A549 (cell line): Measurements from ENCODE around the gene RGS17. TPM values are rescaled to one million over a fixed set of nuclear protein-coding genes. Genes with fewer than 3 reads are reported as not detected.
A peak's percentile ranks its signal among the peaks of the same experiment; 100 is the strongest.

Experiments used
- ATAC-seq, 2 experiments: fragments of 200-7000 bp in 1 of 2; fragments of >200 bp in 1 of 2; cut with Nextera tagmentation in 1 of 2; cut with Tn5 transposase in 1 of 2; 3 replicates each; pipeline versions ENCODE4 v1.8.0 to v1.9.1; 2018 to 2020; ENCODE audit warnings: mild to moderate bottlenecking in 1 of 2, moderate library complexity in 1 of 2
- CTCF ChIA-PET: fragments of 300-600 bp; sonication (Branson Sonifier 250); formaldehyde crosslinking; extraction: SDS; loops from one replicate; lab custom pipeline; 2021; ENCODE audit warnings: antibody characterized with exemption, inconsistent platforms; lab: Yijun Ruan, JAX
- POLR2A ChIA-PET: fragments of 350-600 bp; formaldehyde crosslinking; extraction: SDS; loops from one replicate; lab custom pipeline; 2021; ENCODE audit warnings: antibody characterized with exemption, inconsistent platforms; lab: Yijun Ruan, JAX
- DNase-seq, 2 experiments: peaks; one replicate each; pipeline versions ENCODE4 v3.0.0 to v3.0.0-alpha.2; 2011 to 2016; ENCODE audit warnings: low read depth in 1 of 2, low spot score in 1 of 2
- FAIRE-seq: peaks from 2 replicates; lab custom pipeline; 2011; peaks lifted over from hg19 to GRCh38; lab: Jason Lieb, UNC
- H3K27ac ChIP-seq, 2 experiments: fragments of >200 bp; sonication (Bioruptor Twin); formaldehyde crosslinking; 3 replicates each; pipeline ENCODE4 v1.5.1; 2016 to 2017
- H3K4me1 ChIP-seq: fragments of >200 bp; sonication (Bioruptor Twin); formaldehyde crosslinking; 3 replicates; pipeline ENCODE4 v1.6.1; 2016
- H3K4me2 ChIP-seq: fragments of >200 bp; sonication (Bioruptor Twin); formaldehyde crosslinking; 3 replicates; pipeline ENCODE4 v1.6.1; 2016
- H3K4me3 ChIP-seq: fragments of >200 bp; sonication (Bioruptor Twin); formaldehyde crosslinking; 3 replicates; pipeline ENCODE4 v1.5.1; 2016
- H3K9me3 ChIP-seq: fragments of >200 bp; sonication (Bioruptor Twin); formaldehyde crosslinking; 3 replicates; pipeline ENCODE4 v1.6.1; 2016
- CBX8 ChIP-seq: fragments of 200-600 bp; sonication (generic); IDR thresholded peaks from 2 replicates; pipeline ENCODE4 v1.6.1; 2016
- EHF ChIP-seq: fragments of 250-450 bp; sonication (Bioruptor Pico); IDR thresholded peaks from 2 replicates; pipeline ENCODE4 v1.5.0; 2020; ENCODE audit warnings: mild to moderate bottlenecking
- FOXS1 ChIP-seq: fragments of 250-450 bp; sonication (Bioruptor Pico); IDR thresholded peaks from 2 replicates; pipeline ENCODE4 v1.5.0; 2020; ENCODE audit warnings: mild to moderate bottlenecking, moderate library complexity
- HEYL ChIP-seq: fragments of 250-450 bp; sonication (Bioruptor Pico); IDR thresholded peaks from 2 replicates; pipeline ENCODE4 v1.8.0; 2021; ENCODE audit warnings: mild to moderate bottlenecking, moderate library complexity
- HOXB13 ChIP-seq: fragments of 250-450 bp; sonication (Bioruptor Pico); IDR thresholded peaks from 2 replicates; pipeline ENCODE4 v1.5.0; 2020; ENCODE audit warnings: low read depth, mild to moderate bottlenecking, moderate library complexity
- NFE2L2 ChIP-seq: fragments of 150-350 bp; conservative IDR thresholded peaks from 2 replicates; pipeline ENCODE4 v1.6.1; 2014; ENCODE audit warnings: low read length
- NPAS2 ChIP-seq: fragments of 250-450 bp; sonication (Bioruptor Pico); IDR thresholded peaks from 2 replicates; pipeline ENCODE4 v1.8.0; 2022; ENCODE audit warnings: mild to moderate bottlenecking, moderate library complexity, borderline replicate concordance
- NR3C1 ChIP-seq: fragments of >200 bp; sonication (Bioruptor Twin); formaldehyde crosslinking; IDR thresholded peaks from 3 replicates; pipeline ENCODE4 v1.6.1; 2017
- PHF8 ChIP-seq: fragments of 200-600 bp; sonication (generic); IDR thresholded peaks from 2 replicates; pipeline ENCODE4 v1.6.1; 2016; ENCODE audit warnings: low read depth, mild to moderate bottlenecking, antibody characterized with exemption, moderate library complexity, borderline replicate concordance
- SMC3 ChIP-seq: fragments of >200 bp; sonication (Bioruptor Twin); formaldehyde crosslinking; IDR thresholded peaks from 3 replicates; pipeline ENCODE4 v1.6.1; 2018; ENCODE audit warnings: inconsistent platforms
- USF2 ChIP-seq: fragments of 450-650 bp; IDR thresholded peaks from 2 replicates; pipeline ENCODE4 v1.6.1; 2014; ENCODE audit warnings: antibody characterized with exemption
- ZNF302 ChIP-seq: fragments of 250-450 bp; sonication (Bioruptor Pico); IDR thresholded peaks from 2 replicates; pipeline ENCODE4 v1.9.0; 2021; ENCODE audit warnings: inconsistent platforms, mild to moderate bottlenecking, moderate library complexity
- WGBS: methylation state at CpG from one replicate; pipeline ENCODE4 v1.1.6; 2017; ENCODE audit errors: missing lambda C conversion rate; 5-methylcytosine and 5-hydroxymethylcytosine counted together
- polyA plus RNA-seq, 4 experiments: library from polyadenylated mRNA; depleted of rRNA in 3 of 4; stranded (reverse); fragments of >200 nt; fragmentation: RNase III in 1 of 4; extraction: RNeasy Plus Mini Kit Qiagen cat#74134 plus additional on column Dnase treatment in 1 of 4; gene quantifications; 2 replicates in 3 of 4; 3 replicates in 1 of 4; pipeline ENCODE4 v1.2.3, GENCODE V29; 2011 to 2017
- TF ChIP-seq, protein P1 (sequence below): fragments of 250-450 bp; sonication (Bioruptor Pico); IDR thresholded peaks from 2 replicates; pipeline ENCODE4 v1.5.0; 2021; ENCODE audit warnings: mild to moderate bottlenecking, moderate library complexity, borderline replicate concordance
- TF ChIP-seq, protein P2 (sequence below): fragments of >200 bp; sonication (Bioruptor Twin); formaldehyde crosslinking; IDR thresholded peaks from 3 replicates; pipeline ENCODE4 v1.5.1; 2016
- TF ChIP-seq, protein P3 (sequence below): IDR thresholded peaks from 2 replicates; pipeline ENCODE4 v1.6.1; 2012; ENCODE audit warnings: low read depth, borderline replicate concordance
- TF ChIP-seq, protein P4 (sequence below): fragments of >200 bp; sonication (Bioruptor Twin); formaldehyde crosslinking; IDR thresholded peaks from 3 replicates; pipeline ENCODE4 v1.6.1; 2016

RGS17 gene
- polyA plus RNA-seq, 2 of the 4 experiments (the other 2 are of a cell fraction) = 3.2 to 9.8 TPM

GRCh38 chr6:152977556-152977955, 153.5 kb downstream of the RGS17 start:
- Histone ChIP-seq H3K4me3 (no peak overlapping the region), H3K27ac (no peak overlapping the region), H3K4me1 (peaks cover 46% of the 10 kb centered on the region), H3K9me3 (no peaks in the 10 kb centered on the region), H3K4me2 (peak overlapping the region; percentile 90; the same call in 1 of the 3 replicates)
- TF ChIP-seq HOXB13 (CRISPR knock-in tag) = no peak
- TF ChIP-seq PHF8 = no peak
- TF ChIP-seq, protein P1, sequence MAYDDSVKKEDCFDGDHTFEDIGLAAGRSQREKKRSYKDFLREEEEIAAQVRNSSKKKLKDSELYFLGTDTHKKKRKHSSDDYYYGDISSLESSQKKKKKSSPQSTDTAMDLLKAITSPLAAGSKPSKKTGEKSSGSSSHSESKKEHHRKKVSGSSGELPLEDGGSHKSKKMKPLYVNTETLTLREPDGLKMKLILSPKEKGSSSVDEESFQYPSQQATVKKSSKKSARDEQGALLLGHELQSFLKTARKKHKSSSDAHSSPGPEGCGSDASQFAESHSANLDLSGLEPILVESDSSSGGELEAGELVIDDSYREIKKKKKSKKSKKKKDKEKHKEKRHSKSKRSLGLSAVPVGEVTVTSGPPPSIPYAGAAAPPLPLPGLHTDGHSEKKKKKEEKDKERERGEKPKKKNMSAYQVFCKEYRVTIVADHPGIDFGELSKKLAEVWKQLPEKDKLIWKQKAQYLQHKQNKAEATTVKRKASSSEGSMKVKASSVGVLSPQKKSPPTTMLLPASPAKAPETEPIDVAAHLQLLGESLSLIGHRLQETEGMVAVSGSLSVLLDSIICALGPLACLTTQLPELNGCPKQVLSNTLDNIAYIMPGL (CRISPR knock-in tag) = no peak
- TF ChIP-seq, protein P2, sequence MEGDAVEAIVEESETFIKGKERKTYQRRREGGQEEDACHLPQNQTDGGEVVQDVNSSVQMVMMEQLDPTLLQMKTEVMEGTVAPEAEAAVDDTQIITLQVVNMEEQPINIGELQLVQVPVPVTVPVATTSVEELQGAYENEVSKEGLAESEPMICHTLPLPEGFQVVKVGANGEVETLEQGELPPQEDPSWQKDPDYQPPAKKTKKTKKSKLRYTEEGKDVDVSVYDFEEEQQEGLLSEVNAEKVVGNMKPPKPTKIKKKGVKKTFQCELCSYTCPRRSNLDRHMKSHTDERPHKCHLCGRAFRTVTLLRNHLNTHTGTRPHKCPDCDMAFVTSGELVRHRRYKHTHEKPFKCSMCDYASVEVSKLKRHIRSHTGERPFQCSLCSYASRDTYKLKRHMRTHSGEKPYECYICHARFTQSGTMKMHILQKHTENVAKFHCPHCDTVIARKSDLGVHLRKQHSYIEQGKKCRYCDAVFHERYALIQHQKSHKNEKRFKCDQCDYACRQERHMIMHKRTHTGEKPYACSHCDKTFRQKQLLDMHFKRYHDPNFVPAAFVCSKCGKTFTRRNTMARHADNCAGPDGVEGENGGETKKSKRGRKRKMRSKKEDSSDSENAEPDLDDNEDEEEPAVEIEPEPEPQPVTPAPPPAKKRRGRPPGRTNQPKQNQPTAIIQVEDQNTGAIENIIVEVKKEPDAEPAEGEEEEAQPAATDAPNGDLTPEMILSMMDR = no peak
- TF ChIP-seq, protein P3, sequence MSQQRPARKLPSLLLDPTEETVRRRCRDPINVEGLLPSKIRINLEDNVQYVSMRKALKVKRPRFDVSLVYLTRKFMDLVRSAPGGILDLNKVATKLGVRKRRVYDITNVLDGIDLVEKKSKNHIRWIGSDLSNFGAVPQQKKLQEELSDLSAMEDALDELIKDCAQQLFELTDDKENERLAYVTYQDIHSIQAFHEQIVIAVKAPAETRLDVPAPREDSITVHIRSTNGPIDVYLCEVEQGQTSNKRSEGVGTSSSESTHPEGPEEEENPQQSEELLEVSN = no peak
- no peak for TF ChIP-seq NR3C1
- no peak for TF ChIP-seq CBX8
- POLR2A ChIA-PET = no interaction called here
- no peak for DNase-seq
- CTCF ChIA-PET = interaction anchor here (0.8 kb wide), 2 partner anchors 21 to 23 kb away, joined by 3 read pairs; no protein-coding TSS in a partner anchor
- no peak for ATAC-seq
- FAIRE-seq = no peak

DNA sequence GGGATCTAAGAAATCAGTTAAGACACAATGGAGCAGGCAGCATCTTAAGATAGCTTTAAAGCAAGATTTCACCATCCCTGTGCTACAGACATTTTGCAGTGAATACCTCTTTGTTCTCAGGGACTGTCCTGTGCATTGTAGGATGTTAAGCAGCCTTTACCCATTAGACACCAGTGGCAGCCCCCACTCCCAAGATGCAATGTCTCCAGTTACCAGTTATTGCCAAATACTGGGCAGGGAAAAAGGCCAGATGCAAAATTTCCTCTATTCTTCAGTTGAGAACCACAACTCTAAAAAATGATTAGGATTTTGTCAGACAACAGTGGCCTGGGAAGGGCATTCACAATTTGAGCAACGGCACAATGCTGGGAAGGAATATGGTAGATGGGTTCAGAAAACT, 154.3 kb downstream of the RGS17 start:
- Histone ChIP-seq H3K27ac (no peak overlapping the region; a peak in 1 of 6 replicates), H3K4me1 (peaks cover 46% of the 10 kb centered on the region), H3K4me3 (no peak overlapping the region), H3K9me3 (no peaks in the 10 kb centered on the region), H3K4me2 (peak overlapping the region; percentile 90; the same call in 2 of the 3 replicates)
- ChIA-PET CTCF (no interaction called here), POLR2A (no interaction called here)
- 71% methylated on average over 1 of the region's 1 CpG for WGBS
- no peak for FAIRE-seq
- ATAC-seq = no peak
- TF ChIP-seq NFE2L2 = no peak
- TF ChIP-seq, all 56 proteins: peak for 0
- no peak for DNase-seq

DNA sequence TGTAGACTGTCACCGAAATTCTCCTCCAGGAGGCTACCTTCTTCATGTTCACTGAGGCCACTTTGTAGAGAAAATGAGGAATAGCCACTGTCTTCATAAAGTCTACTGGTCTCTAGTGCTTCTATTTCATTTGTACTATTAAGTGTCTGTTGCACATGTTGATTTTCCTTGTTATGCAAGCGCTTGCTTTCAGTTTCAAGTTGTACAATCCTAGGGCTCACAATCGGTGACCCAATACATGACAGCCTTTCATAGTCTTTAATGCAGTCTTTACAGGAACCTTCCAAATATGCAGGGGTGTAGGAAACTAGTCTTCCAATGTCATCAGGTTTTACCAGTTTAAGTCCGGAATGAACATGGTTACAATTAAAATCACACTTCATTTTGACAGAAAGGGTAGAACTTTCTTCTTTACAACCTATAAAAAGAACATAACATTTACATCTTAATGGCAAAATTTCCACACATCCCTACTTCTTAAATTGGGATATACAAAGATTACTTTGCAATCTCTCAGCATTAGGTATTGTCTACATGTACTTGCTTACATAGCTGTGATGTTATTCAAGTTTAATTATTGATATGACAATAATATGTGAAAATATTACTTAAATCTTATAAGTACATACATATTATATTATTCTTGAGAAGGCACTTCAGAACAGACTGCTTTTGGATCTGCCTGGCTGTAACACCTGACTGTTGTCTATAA, 155.7 kb downstream of the RGS17 start:
- CTCF ChIA-PET = no interaction called here
- POLR2A ChIA-PET = no interaction called here
- no peak overlapping the region for H3K4me3 ChIP-seq
- peaks cover 41% of the 10 kb centered on the region for H3K4me1 ChIP-seq
- no peak for TF ChIP-seq SMC3
- no peak for TF ChIP-seq ZNF302 (CRISPR knock-in tag)
- no peak overlapping the region for H3K27ac ChIP-seq
- H3K9me3 ChIP-seq = no peaks in the 10 kb centered on the region
- ATAC-seq (no peak), FAIRE-seq (no peak), DNase-seq (no peak)
- 88% methylated on average over 4 of the region's 4 CpGs for WGBS
- peak overlapping the region; percentile 20; the same call in 1 of the 3 replicates for H3K4me2 ChIP-seq

- ATAC-seq (no peak), FAIRE-seq (no peak), DNase-seq (no peak)
- no peak overlapping the region for H3K4me2 ChIP-seq
- ChIA-PET POLR2A (no interaction called here), CTCF (no interaction called here)
- H3K4me1 ChIP-seq = peaks cover 26% of the 10 kb centered on the region; the same call in 2 of the 3 replicates
- H3K9me3 ChIP-seq = no peaks in the 10 kb centered on the region
- H3K4me3 ChIP-seq = no peak overlapping the region
- WGBS = 100% methylated on average over 1 of the region's 1 CpG
- H3K27ac ChIP-seq = no peak overlapping the region
- TF ChIP-seq NR3C1 (no peak), HEYL (CRISPR knock-in tag) (no peak), HOXB13 (CRISPR knock-in tag) (no peak), NFE2L2 (no peak), FOXS1 (CRISPR knock-in tag) (no peak), SMC3 (no peak), NPAS2 (CRISPR knock-in tag) (no peak), EHF (CRISPR knock-in tag) (no peak), USF2 (no peak)
- TF ChIP-seq, protein P1 (CRISPR knock-in tag) = no peak
- TF ChIP-seq, protein P2 = no peak
- TF ChIP-seq, protein P4, sequence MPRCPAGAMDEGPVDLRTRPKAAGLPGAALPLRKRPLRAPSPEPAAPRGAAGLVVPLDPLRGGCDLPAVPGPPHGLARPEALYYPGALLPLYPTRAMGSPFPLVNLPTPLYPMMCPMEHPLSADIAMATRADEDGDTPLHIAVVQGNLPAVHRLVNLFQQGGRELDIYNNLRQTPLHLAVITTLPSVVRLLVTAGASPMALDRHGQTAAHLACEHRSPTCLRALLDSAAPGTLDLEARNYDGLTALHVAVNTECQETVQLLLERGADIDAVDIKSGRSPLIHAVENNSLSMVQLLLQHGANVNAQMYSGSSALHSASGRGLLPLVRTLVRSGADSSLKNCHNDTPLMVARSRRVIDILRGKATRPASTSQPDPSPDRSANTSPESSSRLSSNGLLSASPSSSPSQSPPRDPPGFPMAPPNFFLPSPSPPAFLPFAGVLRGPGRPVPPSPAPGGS = no peak
Measured at GRCh38 chr6:152973916-152974315, 157.2 kb downstream of the RGS17 start.
